ENCODE results near the gene CDKL1.

Gene CDKL1

DNA sequence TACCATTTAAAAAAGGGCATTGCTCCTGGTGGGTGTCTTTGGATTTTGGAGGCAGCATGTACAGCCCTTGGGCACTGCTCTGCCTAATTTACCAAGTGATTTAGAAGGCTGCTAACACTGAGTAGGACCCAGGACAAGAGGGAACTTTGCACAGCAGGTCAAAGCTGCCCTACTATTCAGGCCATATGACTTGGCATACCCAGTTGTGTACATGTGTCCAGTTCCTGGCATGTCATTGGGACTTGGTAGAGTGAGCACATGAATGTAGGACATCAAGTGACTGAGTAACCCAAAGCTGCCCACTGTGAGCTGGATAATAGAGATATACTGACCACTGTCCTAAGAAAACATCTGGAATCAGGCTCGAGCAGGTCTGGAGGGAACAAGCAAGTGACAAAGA lies 15.7 kb downstream of the CDKL1 start:
- TF ChIP-seq, protein P1, sequence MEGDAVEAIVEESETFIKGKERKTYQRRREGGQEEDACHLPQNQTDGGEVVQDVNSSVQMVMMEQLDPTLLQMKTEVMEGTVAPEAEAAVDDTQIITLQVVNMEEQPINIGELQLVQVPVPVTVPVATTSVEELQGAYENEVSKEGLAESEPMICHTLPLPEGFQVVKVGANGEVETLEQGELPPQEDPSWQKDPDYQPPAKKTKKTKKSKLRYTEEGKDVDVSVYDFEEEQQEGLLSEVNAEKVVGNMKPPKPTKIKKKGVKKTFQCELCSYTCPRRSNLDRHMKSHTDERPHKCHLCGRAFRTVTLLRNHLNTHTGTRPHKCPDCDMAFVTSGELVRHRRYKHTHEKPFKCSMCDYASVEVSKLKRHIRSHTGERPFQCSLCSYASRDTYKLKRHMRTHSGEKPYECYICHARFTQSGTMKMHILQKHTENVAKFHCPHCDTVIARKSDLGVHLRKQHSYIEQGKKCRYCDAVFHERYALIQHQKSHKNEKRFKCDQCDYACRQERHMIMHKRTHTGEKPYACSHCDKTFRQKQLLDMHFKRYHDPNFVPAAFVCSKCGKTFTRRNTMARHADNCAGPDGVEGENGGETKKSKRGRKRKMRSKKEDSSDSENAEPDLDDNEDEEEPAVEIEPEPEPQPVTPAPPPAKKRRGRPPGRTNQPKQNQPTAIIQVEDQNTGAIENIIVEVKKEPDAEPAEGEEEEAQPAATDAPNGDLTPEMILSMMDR (IDR thresholded peaks at IDR 0.05; ENCODE audit: control insufficient read depth, insufficient read depth, low read depth, low read length, missing control alignments): no peak
- DNase-seq (ENCODE audit: low read depth): no peak
- H3K4me3 ChIP-seq (ENCODE audit: control insufficient read depth, low read depth, low read length): no peak overlapping the region

DNA sequence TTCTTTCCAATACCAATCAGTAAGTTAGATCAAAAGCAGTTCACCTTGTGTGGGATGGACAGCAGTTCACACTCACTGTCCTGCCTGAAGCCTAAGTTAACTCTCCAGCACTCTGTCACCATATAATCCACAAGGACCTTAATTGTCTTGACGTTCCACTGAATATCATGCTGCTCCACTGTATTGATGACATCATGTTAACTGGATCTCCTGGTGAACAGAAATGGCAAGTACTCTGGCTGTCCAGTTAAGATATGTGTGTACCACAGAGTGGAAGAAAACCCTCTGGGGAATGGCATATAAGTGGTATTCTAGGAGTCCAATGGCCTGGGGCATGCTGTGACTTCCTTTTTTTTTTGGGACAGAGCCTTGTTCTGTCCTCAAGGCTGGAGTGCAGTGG lies 16.2 kb downstream of the CDKL1 start:
- H3K4me3 ChIP-seq (ENCODE audit: control insufficient read depth, low read depth, low read length): no peak overlapping the region
- no peak for DNase-seq (ENCODE audit: low read depth)
- TF ChIP-seq, protein P1 (IDR thresholded peaks at IDR 0.05; ENCODE audit: control insufficient read depth, insufficient read depth, low read depth, low read length, missing control alignments): no peak

DNA sequence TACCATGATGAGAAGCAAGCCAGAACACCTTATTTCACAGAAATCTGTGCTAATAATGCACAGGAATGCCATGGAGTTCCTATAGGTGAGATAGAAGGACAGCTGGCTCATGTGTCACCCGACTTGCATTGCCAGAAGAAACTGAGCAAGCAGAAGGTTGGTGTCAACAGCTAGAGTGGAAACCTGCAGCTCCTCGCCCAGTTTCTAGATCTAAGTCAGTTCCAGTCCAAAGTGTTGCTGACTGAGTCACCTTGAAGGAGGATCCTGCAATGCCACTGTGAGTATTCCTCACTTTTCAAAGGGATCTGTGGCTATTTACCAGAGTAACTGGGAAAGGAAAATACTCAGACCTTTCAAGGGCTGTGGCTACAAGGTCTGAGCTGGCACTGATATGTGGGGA lies 17.1 kb downstream of the CDKL1 start:
- H3K4me3 ChIP-seq (ENCODE audit: control insufficient read depth, low read depth, low read length): no peak overlapping the region
- TF ChIP-seq, protein P1 (IDR thresholded peaks at IDR 0.05; ENCODE audit: control insufficient read depth, insufficient read depth, low read depth, low read length, missing control alignments): no peak
- no peak for DNase-seq (ENCODE audit: low read depth)

DNA sequence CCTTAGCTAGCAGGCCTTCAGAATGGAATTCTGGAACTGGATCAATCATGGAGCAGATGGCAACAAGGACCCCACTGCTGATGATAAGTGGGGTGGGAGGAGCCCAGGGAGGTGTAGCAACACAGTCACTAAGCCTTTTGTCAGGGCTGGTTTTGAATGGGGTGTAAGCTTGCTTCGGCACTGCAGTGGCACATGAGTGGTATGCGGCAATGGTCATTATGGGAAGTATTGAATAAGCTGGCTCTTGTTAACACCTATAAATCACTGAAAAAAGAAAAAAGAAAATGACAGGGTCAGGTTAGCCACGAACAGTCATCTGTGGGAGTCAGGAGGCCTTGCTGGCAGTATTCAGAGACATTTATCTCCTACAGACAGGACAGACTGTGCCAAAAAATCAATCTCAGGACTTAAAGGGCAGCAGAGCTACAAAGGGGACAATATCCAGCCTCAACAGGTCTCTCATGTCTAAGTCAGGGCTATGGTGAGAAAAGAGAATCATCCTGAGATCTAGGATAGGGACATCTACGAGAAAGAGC lies 19.1 kb downstream of the CDKL1 start:
- TF ChIP-seq, protein P1 (IDR thresholded peaks at IDR 0.05; ENCODE audit: control insufficient read depth, insufficient read depth, low read depth, low read length, missing control alignments): no peak
- H3K4me3 ChIP-seq (ENCODE audit: control insufficient read depth, low read depth, low read length): no peak overlapping the region
- DNase-seq (ENCODE audit: low read depth): no peak

DNA sequence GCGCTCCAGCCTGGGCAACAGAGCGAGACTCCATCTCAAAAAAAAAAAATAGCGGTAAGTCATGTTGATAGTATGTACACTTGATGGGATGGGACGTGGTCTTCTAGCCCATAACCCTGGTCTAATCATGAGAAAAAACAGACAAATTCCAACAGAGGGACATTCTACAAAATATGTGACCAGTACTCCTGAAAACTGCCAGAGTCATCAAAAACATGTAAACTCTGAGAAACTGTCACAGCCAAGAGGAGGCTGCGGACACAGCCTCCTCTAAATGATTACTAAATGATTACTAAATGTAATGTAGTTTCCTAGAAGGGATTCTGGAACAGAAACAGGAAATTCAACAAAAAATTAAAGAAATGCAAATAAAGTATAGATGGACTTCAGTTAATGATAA lies 20.9 kb downstream of the CDKL1 start:
- no peak for DNase-seq (ENCODE audit: low read depth)
- no peak overlapping the region for H3K4me3 ChIP-seq (ENCODE audit: control insufficient read depth, low read depth, low read length)
- TF ChIP-seq, protein P1 (IDR thresholded peaks at IDR 0.05; ENCODE audit: control insufficient read depth, insufficient read depth, low read depth, low read length, missing control alignments): no peak

DNA sequence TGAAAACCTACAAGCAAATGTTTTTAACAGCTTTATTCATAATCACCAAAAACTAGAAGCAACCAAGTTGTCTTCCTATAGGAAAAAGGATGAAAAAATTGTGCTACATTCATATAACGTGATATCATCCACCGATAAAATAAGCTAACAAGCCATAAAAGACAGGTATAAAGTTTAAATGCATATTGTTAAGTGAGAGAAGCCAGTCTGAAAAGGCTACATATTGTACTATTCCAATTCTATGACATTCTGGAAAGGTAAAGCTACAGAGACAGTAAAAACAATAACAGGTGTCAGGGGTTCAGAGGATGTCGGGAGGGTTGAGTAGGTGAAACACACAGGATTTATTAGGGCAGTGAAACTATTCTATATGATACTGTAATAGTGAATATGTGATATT lies 22.7 kb downstream of the CDKL1 start:
- H3K4me3 ChIP-seq (ENCODE audit: control insufficient read depth, low read depth, low read length): no peak overlapping the region
- DNase-seq (ENCODE audit: low read depth): no peak
- TF ChIP-seq, protein P1 (IDR thresholded peaks at IDR 0.05; ENCODE audit: control insufficient read depth, insufficient read depth, low read depth, low read length, missing control alignments): no peak

DNA sequence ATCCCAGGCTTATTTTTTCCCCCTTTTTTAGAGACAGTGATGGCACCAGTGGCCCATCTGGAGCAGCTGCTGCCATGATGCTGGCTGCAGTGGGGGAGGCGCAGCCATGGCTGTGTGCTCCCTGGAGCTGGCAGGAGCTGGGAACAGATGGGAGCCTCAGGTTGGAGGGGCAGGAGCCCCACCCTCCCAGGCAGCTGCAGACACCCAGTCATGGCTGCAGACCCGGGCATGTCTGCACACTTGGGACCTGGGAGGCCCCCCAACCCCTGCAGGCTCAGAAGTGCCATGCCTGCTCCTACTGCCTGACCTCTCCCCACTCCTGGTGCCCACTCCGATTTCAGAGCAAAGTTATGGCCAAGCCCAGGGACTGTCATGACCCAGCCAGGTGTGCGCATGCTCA lies 25.1 kb downstream of the CDKL1 start:
- TF ChIP-seq, protein P1 (IDR thresholded peaks at IDR 0.05; ENCODE audit: control insufficient read depth, insufficient read depth, low read depth, low read length, missing control alignments): no peak
- no peak overlapping the region for H3K4me3 ChIP-seq (ENCODE audit: control insufficient read depth, low read depth, low read length)
- no peak for DNase-seq (ENCODE audit: low read depth)

All from AG09309 (cell line).